Measurements from ENCODE around the gene HMGCL. TPM values are rescaled to one million over a fixed set of nuclear protein-coding genes. Genes with fewer than 3 reads are reported as not detected.

HMGCL gene
- total RNA-seq: 23.1 and 32.7 TPM in 2 replicates

GRCh38 chr1:23825076-23825761 is at the start of gene HMGCL:
Gene HMGCL (minus strand): TSS chr1:23825429. CDS start chr1:23825415, 14 bp downstream.

GRCh38 chr1:23867895-23868556 is 42.8 kb upstream of the HMGCL start, which contains the start of gene FUCA1:
Gene FUCA1 (minus strand): TSS chr1:23868290. CDS start chr1:23868286, 4 bp downstream.

DNA sequence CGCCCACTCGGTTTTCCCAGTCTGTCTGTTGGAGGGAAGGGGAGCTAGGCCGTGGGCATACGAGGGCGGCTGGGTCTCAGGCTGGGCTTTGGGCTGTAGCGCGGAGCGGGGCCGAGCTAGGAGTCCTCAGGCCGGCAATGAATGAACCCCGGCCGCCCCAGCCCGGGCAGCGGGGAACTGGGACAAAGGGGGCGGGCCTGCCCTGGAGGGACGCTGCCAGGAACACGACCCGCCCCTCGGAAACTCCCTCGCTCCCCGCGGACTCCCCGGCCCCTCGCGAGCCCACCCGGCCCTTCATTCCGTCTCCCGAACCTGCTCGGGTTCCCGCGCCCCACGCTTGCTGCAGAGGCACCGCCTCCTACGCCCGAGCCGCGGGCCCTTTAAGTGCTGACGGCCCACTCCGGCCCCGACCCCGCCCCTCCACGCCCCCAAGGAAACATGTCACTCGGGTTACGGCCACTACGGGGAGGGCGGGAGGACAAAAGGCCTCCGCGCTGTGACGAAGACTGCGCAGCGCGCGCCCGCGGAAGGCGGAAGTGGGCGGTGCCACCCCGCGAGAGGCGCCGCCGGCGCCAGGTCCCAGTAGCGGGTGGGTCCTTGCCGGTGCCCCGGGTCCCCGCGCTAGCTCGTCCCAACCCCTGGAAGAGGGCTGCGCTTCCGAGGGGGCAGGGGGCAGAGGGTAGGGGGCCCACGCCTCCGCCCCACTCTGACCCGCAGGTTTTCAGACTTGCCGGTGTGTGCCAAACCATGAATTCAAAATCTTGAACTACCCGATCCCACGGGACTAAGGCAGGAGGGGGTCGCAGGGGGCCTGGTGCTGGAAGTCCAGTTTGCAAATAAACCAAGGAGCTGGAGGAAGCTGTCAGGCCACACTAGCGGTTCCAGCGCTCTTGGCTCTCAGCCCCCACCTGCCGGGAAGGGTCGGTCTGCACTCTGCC is 24.6 kb downstream of the HMGCL start, which contains the start of gene GALE:
GALE (minus strand) TSS at position 355 of the 938 bp plus-strand sequence. CDS start 1,747 bp downstream, outside the sequence.

GRCh38 chr1:23790696-23791515 is 34.3 kb downstream of the HMGCL start, which contains the start of gene LYPLA2:
Gene LYPLA2 (plus strand): TSS chr1:23791145. CDS start chr1:23792683, 1,538 bp downstream.

DNA sequence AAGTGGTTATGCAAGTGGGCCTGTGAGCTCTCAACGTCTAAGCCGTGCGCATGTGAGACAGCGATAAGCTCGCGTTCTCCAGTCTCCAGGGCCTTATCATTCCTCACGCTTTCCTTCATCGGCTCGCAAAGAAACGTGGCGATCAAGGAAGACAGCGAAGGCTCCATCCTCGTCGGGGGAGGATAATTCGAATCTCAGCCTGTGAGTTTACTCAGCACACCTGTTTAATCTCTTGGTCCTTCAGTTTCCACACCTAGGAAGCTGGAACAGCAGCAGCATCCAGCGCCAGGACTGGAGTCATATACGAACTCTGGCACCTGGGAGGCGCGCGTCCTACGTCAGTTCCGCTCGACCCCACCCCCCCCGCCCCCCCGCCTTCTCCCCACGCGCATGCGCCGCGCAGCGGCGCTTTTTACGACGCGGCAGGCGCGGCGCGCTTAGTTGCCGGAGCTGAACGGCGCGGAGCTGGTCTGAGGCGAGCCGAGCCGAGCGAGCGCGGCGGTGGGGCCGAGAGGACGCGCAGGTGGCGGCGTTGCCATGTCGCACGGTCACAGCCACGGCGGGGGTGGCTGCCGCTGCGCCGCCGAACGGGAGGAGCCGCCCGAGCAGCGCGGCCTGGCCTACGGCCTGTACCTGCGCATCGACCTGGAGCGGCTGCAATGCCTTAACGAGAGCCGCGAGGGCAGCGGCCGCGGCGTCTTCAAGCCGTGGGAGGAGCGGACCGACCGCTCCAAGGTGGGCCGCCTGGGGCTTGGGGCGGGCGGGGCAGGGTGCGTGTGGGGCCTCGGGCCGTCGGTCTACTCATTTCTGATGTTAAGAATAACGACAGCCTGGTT is 47.0 kb downstream of the HMGCL start, which contains the start of gene PITHD1:
PITHD1 (plus strand) TSS at position 440 of the 836 bp plus-strand sequence; CDS start at position 538, 98 bp downstream.

Other genes with a start within 250 kb of the HMGCL start
- gene RPL11, start 133.6 kb downstream of the HMGCL start, total RNA-seq: 687 and 944 TPM in 2 replicates
- gene ELOA, start 82.0 kb downstream of the HMGCL start, total RNA-seq: 58.8 and 68.1 TPM in 2 replicates
- 24.2 and 30.7 TPM in 2 replicates for gene PITHD1, start 47.0 kb downstream of the HMGCL start, total RNA-seq
- gene LYPLA2, start 34.3 kb downstream of the HMGCL start, total RNA-seq: 166 and 203 TPM in 2 replicates
- 42.9 and 50.6 TPM in 2 replicates for gene GALE, start 24.7 kb downstream of the HMGCL start, total RNA-seq
- gene FUCA1, start 42.9 kb upstream of the HMGCL start, total RNA-seq: 11.0 and 12.7 TPM in 2 replicates
- gene CNR2, start 87.9 kb upstream of the HMGCL start, total RNA-seq: not detected in 2 replicates
- 88.2 and 131 TPM in 2 replicates for gene PNRC2, start 134.4 kb upstream of the HMGCL start, total RNA-seq
- 84.3 and 103 TPM in 2 replicates for gene SRSF10, start 154.9 kb upstream of the HMGCL start, total RNA-seq

Measured in vein endothelial cell (primary cell).